EL (cell line): ENCODE measurements around the gene RAB44.
A peak's percentile ranks its signal among the peaks of the same experiment; 100 is the strongest.

ENCODE experiments used
- DNase-seq: peaks from one replicate; pipeline ENCODE4 v3.0.0-alpha.2; 2016

Gene RAB44

DNA sequence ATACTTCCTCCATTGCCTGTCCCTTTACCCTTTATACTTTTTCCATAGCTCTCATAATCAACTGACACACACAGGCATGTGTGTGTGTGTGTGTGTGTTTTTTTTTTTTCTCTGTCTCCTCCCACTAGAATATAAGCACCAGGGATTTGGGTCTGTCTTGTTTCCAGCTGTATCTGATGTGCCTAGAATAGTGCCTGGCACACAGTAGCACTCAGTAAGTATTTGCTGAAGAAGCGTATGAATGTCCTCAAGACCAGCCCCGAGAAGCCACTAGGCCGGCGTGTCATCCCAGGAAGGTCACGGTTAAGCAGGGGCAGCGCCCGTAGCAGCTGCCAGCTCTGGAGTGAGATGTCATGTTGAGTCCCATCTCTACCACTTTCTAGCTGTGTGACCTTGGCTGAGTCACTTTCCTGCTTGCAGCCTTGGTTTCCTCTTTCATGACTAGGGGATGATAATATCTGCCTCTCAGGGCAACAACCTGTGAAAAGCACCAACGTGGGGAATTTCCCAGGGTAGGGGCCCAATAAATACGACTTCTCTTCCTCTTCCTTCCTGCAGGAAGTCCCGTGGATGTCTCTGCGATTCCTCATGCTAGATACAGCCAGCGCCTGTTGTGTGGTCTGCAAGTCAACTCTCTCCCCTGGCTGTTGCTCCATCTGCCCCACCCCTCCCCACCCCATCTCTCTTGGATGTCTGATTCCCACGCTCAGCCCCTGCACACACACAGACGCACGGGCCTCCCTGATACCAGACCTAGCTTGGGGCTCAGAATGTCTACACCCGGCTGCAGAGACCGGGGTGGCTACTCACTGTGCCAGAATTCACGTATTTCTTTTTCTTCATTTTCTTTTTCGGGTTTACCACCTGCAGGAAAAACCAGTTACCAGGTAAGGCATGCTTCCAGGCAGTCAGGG is 58.1 kb downstream of the RAB44 start:
- DNase-seq, result peak; percentile 73

- DNase-seq, result no peak
These were observed 59.2 kb downstream of the RAB44 start for GRCh38 chr6:36756786-36757185.

DNA sequence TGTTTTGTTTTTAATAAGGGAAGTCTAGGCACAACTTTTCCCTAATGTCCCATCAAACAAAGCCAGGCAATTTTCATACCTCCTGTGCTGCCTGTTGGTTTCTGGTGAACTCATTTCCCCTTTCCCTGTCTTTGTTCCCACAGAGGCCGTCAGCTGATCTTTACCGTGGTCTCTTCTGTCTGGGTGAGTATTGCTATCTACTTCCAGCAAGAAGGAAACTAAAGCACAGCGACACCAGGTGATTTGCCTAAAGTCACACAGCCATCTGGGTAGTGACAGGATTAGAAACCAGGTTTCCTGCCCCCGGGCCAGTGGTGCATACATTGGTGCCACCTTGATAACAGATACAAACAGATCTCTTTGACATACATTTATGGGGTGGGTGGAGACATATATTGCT is 59.6 kb downstream of the RAB44 start:
- DNase-seq, result no peak

GRCh38 chr6:36757943-36758508 is 60.4 kb downstream of the RAB44 start:
- DNase-seq, result no peak

- DNase-seq, result no peak
These were observed 61.0 kb downstream of the RAB44 start for GRCh38 chr6:36758516-36759147.

- peak; percentile 75 for DNase-seq
These were observed 61.6 kb downstream of the RAB44 start for GRCh38 chr6:36759148-36759759.

DNA sequence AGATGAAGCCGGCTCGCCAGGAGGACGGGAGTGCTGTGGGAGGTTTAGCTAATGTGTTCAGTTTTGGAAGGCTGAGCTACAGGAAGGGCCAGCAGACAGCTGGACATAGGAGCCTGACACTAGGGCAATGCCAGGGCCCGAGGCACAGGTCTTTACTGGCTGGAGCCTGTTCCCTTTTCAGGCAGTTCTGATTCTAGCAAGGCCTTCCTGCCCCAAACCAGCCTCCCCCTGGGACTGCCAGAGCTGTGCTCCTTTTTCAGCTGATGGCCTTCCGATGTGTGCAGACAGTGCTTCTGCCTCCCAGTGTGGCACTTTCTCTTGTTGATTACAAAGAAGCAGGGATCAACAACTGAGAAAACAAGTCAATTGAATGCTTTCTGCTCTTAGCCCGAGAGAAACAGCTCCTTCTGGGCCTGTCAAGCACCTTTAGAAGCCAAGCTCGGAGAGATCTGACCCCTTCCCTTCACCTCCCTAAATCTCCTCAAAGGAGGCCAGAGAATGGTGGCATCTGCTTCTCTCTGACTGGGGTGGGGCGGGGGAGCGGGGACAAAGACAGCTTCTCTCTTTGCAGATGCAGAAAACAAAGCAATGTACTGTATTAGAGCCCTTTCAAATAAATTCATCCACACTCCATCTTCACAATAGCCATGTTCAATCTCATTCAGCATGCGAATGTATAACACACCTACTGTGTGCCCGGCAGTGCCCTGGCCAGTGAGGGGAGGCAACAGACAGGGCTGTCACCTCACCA is 63.2 kb downstream of the RAB44 start:
- DNase-seq, result no peak

GRCh38 chr6:36762123-36762522 is 64.5 kb downstream of the RAB44 start:
- DNase-seq, result no peak

DNA sequence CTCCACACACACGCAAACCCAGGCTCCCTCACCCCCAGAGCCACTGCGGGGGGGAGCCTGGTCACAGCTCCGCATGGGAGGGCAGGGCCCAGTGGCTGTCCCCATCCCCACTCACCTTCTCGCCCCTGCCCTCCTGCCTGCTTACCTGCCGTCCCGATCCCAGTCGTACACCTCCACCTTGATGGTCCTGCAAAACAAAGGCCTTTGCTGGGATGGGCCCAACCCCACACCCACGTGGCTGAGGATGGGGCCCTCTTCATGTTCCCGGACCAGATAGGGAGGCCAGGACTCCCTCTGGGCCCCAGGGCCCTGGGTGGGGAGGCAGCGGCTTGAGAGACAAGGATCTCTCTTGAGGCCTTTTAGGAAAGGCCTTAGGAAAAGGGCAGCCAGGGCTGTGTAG is 67.6 kb downstream of the RAB44 start:
- no peak for DNase-seq

DNA sequence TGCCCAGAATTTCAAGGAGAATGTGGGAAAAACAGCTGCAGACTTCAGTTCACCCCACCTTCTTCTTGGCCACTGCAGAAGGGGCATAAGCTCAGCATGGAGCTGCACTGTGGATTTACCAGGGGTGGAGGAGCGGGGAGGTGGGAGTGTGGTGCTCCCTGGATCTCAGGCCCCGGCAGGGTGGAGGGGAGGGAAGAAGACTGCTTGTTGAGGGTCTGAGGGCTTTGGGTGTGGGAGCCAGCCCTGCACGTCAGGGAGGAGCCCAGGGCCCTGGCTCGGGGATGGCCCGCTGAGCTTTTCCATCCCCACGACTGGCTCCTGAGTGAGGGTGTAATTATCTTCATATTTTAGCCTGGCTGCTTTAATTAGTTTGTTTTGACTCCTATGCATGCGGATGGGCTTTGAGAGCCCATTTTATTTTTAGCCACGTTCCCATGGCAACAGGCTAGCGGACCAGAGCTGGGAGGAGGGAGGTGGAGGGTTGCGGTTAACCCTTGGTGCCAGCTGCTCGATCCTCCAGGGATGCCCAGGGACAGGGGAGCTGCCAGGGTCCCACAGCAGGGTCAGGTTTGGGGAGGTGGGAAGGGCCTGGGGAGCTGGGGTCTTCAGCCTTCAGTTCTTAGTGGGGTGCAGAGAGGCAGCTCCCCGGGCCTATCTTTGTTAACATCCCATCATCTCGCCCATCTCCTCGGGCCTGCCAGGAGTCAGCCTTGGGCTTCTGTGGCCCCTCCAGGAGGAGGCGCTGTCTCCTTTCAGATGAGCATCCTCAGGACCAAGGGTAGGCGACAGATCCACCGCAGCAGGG is 68.2 kb downstream of the RAB44 start:
- peak; percentile 82 for DNase-seq

GRCh38 chr6:36766399-36766945 is 68.8 kb downstream of the RAB44 start:
- no peak for DNase-seq

DNA sequence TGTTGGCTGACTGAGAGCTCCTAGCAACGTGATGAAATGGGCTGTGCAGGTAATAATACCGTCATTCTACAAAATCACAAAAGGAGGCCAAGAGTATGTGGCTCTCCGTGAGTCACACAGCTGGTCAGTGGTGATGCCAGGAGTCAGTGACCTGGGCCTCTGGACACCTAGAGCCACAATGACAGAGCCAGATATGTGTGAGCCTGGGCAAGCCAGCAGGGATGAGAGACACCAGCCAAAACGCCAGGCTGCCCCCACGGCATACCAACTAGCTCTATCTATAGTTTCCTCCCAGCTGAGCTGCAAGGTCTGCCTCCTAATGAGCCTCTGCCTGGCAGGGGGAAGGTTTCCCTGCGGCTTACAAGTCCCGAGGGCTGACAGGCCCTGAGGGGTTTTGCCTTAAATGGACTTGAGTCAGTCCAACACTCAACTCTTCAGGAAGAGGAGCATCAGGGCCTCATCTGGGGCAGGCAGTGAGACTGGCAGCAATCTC is 71.6 kb downstream of the RAB44 start:
- DNase-seq, result peak; percentile 80

- peak; percentile 90 for DNase-seq
These were observed 72.3 kb downstream of the RAB44 start for GRCh38 chr6:36769676-36770499.

- no peak for DNase-seq
These were observed 73.5 kb downstream of the RAB44 start for GRCh38 chr6:36771145-36771544.

- no peak for DNase-seq
These were observed 74.8 kb downstream of the RAB44 start for GRCh38 chr6:36772397-36772796.

GRCh38 chr6:36774331-36774730 is 76.7 kb downstream of the RAB44 start:
- DNase-seq, result no peak

DNA sequence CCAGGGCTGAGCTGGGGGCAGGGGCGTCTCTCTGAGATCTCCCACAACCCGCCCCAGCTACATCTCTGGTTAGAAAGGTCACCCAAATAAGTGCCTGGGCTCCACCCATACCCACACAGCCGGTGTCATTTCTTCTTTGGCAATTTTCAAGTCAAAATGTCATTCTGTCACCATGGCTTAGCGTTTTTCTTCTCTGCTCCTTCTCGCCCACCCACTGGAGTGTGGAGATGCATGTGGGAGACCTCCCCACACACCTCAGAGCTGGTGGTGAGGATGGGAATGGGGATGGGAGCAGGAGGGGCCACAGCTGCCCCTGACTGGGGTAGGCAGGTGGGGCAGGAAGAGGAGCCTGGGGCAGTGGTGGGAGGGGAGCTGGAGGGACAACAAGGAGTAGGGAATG is 78.5 kb downstream of the RAB44 start:
- DNase-seq, result no peak

- DNase-seq, result no peak
These were observed 80.2 kb downstream of the RAB44 start for GRCh38 chr6:36777801-36778200.

DNA sequence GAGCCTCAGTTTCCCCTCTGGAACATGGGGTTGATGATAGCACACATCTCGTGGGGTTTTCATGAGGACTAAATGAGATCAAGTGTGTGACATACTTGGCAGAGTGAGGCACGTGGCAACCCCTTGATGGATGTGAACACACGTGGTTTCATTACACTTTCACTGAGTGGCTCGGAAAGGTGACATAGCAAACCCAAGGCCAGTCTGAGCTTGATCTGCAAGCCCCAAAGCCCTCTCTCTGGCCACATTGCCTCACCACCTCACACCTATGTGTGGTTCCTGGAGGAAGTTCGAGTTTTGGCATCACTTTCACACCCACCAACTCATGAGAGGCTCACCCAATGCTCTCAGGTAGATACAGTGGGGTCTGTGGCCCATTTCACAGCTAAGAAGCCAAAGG is 81.6 kb downstream of the RAB44 start:
- DNase-seq, result no peak

DNA sequence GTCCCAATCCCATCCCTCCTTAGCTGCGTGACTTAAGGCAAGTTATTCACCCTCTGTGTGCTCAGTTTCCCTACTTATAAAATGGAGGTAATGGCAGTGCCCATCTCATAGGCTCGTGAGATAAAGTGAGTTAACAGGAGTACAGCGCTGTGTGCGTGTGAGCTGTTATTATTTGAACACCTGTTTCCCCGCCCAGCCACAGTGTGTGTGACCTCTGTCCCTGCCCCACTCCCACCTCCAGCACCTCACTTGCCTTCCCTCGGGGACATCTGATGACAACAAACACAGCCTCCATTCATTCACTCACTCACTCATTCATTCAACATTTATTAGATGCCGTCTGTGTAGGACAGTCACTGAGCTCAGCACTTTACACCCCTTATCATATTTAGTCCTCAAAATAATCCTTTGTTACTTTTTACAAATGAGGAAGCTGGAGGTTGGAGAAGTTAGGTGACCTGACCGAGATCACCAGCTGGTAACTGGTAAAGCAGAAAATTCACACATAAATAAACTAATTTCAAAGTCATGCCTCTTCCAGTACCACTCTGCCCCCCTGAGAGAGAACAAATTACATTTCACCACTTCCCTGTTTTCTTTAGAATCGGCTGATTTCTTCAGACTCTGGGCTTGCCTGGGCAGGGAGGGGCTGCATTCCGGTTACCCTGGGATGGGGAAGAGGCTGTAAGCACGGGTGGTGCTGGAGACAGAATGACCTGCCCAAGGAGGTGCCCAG is 83.0 kb downstream of the RAB44 start:
- no peak for DNase-seq
